ENCODE results near the gene POLD1.

DNA sequence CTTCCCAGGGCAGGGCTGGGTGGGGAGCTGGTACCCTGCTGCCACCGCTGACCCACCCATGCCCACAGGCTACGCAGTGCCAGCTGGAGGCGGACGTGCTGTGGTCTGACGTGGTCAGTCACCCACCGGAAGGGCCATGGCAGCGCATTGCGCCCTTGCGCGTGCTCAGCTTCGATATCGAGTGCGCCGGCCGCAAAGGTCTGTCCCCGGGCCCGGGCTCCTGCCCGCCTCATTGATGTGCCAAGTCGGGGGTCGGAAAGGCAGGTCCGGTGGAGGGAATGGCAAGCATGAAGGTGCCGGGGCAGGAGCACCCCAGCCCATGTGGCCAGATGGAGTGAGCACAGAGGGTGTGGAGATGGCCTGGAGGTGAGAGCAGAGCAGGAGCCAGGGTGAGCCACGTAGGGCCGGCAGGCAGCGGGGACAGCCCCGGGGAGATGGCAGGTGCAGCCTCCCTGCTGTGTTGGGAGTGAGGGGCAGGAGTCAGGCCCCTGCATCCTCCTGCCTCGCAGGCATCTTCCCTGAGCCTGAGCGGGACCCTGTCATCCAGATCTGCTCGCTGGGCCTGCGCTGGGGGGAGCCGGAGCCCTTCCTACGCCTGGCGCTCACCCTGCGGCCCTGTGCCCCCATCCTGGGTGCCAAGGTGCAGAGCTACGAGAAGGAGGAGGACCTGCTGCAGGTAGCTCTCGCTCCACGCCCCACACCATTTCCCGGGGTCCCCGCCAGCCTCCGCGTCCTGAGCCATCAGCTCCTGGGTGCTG is 18.6 kb downstream of the POLD1 start:
- TF ChIP-seq, protein P1, sequence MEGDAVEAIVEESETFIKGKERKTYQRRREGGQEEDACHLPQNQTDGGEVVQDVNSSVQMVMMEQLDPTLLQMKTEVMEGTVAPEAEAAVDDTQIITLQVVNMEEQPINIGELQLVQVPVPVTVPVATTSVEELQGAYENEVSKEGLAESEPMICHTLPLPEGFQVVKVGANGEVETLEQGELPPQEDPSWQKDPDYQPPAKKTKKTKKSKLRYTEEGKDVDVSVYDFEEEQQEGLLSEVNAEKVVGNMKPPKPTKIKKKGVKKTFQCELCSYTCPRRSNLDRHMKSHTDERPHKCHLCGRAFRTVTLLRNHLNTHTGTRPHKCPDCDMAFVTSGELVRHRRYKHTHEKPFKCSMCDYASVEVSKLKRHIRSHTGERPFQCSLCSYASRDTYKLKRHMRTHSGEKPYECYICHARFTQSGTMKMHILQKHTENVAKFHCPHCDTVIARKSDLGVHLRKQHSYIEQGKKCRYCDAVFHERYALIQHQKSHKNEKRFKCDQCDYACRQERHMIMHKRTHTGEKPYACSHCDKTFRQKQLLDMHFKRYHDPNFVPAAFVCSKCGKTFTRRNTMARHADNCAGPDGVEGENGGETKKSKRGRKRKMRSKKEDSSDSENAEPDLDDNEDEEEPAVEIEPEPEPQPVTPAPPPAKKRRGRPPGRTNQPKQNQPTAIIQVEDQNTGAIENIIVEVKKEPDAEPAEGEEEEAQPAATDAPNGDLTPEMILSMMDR (IDR thresholded peaks at IDR 0.05), result no peak
- no peak for TF ChIP-seq POLR2A (IDR thresholded peaks at IDR 0.05)

Data from stomach (tissue), 4 donors.